Hypothalamus (tissue), 51 donors: Measurements from ENCODE around the gene FAM193B.
"Not testable (repeated sequence)": the region's sequence is repeated elsewhere in the genome, so short reads cannot be mapped to it uniquely, and the experiment has no call there.

Source experiments
- DNase-seq, 51 donors: peaks; one replicate each; lab custom pipeline; 2025; lab: John Stamatoyannopoulos, UW

The FAM193B gene

DNA sequence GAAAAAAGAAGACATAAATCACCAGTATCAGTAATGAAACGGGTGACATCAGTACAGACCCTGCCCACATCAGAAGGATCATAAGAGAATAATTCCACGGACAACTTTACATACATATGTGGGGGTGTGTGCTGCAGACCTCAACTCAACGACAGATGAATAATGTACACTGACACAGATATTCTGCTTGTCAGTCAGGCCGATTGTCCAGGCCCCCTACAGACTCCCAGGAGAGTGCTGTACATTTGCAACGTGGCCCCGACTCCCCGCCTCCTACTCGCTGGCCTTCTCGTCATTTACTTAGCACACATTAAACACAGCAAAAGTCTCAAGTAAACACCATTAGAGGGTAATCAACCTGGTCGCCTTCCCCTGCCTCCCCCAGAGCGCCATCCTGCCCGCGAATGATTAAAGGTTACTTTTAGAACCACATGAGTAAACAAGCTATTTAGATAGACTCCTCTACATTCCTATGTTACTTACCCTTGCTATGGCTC lies 34.1 kb upstream of the FAM193B start:
- DNase-seq, result no peak

DNA sequence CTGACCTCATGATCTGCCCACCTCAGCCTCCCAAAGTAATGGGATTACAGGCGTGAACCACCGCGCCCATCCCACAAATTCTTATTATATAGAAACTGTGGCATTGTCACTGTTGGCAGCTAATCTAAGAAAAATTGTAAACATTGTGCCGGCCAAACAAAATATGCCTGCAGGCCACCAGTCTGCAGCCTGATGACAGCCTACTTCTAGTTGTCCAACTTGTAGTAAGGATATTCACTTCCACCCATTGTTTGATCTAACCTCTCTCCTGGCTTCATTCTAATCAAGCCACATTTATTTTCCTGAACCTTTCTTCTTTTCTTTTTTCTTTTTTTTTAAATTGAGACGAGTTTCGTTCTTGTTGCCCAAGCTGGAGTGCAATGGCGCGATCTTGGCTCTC lies 24.0 kb upstream of the FAM193B start:
- no peak for DNase-seq

DNA sequence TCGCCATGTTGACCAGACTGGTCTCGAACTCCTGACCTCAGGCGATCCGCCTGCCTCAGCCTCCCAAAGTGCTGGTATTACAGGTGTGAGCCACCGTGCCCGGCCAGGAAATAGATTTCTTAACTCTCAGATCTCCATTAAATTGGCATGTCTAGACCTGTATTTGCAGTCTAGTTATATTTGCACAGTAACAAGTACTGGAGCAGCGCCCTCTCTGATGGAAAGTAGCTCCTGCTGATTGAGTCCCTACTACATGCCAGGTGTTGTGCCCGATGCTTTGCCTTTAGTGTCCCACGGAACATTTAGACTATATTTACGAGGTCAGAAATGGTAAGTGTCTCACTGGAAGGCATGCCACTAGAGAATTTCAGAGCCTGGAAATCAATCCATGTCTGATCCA lies 21.8 kb upstream of the FAM193B start:
- no peak for DNase-seq

DNA sequence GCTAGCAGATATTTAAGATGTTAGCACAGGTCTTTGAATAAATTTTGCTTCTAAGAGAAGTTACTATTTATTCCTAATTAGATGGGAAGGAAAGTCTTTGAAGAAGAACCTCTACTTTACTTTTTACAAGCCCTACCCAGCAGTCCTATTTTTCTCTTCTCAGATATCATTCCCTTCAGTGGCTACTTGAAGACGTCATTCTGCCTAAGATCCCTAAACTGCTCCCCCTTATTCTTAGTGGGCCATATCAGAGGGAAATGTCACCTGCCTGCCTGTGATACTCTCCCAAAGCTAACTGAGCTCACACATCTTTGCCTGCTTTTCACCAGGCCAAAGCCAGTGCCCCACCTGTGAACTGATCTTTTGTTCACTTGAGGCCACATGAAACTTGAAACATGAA lies 21.1 kb upstream of the FAM193B start:
- no peak for DNase-seq

DNA sequence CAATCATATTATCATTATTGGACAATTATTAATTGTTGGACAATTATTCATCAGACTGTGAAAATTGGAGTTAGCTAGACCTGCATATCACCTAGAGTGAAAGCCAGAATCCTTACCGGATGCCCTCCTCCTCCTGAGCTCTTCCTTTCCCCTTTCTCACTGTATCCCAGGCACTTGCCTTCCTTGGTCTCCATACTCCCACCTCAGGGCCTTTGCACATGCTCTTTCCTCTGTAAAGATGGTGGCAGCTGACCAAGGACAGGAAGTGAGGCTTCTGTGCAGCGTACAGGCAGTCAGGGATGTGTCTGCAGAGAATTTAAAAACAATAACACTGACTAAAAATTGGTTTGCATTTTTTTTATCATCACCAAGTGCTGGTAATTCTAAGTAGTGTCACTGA lies 15.5 kb upstream of the FAM193B start:
- no peak for DNase-seq

DNA sequence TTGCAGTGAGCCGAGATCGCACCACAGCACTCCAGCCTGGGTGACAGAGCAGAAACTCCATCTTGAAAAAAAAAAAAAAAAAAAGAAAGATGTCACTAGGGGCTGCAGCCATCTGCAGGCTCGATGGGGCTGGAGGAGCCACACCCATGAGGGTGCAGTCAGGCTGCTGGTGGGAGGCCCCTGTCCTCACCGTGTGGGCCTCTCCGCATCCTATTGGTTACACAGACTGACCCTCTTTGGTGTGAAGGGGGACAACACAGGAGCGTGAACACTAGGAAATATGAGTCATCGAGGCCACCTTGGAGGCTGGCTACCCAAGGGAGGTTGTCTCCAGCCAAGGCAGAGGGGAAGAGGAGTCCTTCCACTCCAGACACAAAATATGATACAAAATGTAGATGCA lies 14.0 kb upstream of the FAM193B start:
- DNase-seq, result no peak

DNA sequence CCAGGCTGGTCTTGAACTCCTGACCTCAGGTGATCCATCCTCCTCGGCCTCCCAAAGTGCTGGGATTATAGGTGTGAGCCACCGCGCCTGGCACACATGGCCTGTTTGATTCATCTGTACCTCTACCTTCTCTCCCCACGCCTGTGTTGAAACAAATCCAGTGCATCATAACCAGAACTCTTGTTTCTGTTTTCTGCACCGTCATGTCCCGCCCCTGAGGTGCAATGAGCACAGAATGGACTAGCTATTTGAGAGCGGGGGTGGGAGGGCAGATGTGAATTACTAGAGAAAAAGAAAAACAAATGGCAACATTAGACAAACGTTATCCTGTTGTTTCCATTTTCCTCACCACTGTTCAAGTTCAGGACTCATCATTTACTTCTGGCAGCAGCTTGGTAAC lies 10.7 kb upstream of the FAM193B start:
- DNase-seq, result no peak

DNA sequence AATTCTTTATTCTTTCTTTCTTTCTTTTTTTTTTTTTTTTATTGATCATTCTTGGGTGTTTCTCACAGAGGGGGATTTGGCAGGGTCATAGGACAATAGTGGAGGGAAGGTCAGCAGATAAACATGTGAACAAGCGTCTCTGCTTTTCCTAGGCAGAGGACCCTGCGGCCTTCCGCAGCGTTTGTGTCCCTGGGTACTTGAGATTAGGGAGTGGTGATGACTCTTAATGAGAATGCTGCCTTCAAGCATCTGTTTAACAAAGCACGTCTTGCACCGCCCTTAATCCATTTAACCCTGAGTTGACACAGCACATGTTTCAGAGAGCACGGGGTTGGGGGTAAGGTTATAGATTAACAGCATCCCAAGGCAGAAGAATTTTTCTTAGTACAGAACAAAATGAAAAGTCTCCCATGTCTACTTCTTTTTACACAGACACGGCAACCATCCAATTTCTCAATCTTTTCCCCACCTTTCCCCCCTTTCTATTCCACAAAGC lies 5.1 kb upstream of the FAM193B start:
- not testable (repeated sequence) for DNase-seq

DNA sequence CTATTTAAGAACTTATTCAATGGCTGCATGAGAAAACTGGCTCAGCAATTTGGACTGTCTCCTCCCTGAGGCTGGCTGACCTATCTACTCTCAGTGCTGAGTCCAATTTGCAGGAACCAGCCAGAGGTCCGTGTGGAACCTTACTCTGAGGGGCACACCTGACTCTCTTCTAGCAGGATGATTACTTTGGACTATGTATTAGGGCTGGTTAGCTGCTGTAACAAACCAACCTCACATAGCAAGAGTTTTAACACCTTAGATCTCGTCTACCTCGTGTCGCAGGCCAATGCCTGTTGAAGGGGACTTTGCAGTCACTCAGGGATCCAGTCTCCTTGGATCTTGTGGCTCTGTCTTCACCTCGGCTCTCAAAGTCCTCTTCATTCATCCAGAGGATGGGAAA lies 3.4 kb upstream of the FAM193B start:
- DNase-seq, result no peak

DNA sequence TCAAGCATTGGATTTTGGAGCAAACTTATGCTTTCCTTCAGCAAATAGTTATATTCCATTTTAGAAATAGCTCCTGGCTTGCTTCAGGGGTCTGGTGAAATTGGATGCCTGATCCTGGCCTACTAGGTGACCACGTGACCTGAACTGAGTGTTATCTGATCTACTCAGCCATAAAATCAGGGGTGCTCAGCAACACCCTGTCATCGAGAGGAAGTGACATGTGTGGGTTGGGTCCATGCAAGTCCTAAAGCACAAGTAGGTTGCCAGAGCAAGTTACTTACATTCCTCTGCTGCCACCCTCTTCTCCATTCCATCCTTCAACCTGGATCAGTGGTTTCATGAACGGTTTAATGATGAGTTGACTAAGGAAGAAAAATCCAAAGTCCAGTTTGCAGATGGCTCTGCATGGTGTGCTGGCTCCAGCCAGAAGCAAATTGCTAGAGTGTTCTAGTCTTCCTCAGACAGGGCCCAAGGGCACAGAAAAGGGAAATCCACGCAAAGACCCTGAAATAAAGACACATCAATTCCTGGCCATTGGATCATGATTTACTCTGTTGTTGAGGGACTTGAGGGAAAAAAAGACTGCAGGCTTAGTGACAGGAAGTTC lies 2.8 kb upstream of the FAM193B start:
- no peak for DNase-seq

DNA sequence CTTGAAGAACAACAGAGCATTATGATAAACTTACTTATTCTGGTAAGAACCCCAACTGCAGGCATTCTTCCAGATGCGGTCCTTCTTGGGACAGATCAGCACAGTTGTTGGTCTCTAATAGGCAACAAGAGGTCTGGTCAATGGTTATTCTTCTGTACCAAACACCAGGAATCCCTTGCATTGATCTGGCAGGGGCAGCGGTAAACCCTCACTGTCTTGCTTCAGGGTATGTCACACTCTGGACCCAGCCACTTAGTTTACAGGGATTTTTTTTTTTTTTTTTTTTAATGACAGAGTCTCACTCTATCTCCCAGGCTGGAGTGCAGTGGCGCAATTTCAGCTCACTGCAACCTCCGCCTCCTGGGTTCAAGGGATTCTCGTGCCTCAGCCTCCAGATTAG lies 1.3 kb upstream of the FAM193B start:
- no peak for DNase-seq

DNA sequence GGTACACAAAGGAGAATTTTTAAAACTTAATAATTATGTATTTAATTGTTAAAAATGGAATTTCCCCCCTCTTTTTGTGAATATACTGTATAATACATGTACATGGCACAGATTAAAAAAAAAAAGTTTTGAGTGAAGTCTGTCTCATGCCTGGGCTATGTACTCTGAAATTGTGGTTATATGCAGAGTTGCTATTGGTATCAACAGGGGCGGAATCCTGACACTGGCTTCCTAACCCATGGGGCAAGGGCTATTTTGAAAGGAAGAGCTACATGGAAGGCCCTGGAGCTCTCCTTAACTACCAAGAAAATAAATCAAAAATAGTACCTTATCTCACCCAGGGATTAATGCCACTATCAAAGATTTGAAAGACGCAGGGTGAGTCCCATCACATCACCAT lies 865 bp upstream of the FAM193B start:
- DNase-seq, result no peak

DNA sequence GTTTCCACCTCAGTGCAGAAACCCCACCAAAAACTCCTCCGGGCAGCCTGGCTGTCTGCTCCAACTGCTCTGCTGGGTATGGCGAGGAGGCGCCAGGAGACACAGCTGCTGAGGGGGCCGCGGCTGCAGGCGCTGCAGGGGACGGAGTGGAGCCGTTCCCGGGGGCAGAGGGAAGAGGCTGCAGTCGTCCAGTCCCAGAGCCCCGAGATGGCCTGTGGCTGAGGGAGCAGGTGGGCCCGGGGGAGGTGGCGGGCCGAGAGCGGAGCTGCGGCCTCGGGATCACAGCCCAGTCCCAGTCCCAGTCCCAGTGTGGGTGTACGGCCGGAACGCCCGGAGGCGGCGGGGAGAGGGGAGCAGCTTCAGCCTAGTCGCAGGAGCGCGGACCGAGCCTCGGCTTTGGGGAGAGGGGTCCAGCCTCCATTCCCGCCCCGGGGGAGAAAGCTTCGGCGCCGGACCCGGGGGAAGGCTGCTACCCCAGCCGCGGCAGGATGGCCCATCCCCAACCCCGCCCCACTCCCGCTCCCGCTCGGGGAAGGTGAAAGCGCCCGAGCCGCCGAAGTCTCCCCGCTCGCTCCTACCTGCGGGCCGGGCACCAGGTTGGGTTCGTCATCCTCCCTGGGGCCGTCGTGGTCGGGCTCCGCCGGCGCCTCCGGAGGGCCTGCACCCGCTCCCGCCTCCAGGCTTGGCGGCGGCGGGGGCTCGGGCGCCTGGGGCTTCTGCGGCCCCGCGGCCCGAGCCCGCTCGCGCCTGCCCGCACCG lies 513 bp downstream of the FAM193B start:
- DNase-seq, result peak in 27 of 51 donors; percentile 19 to 67 (median 39)

DNA sequence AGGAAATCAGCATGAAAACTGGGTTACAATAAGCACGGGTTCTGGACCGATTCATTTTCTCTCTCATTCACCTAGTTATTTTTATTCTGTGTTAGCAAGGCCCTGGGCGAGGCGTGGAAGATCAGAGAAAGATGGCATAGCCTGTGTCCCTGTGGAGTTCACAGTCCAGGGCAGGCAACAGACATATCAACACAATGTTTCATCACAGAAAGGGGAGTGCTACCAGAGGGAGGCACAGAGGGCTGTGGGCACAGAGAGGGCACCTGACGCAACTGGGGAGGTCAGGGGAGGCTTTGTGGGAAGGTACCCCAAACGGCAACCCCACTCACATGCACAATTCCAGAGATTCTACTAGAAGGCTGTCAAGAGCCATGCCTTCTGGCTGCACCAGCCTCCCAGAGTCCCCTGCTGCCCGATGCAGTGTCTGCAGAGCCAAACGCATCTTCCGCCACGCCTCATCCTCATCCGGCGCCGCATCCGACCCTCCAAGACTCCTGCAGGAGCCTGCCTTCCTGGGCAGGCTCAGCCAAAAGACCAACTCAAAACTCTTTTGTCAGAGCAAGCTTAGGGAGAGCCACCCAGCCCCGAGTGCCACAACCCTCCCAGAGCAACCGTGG lies 1.4 kb downstream of the FAM193B start:
- peak in 12 of 51 donors; percentile 6 to 35 (median 20) for DNase-seq

DNA sequence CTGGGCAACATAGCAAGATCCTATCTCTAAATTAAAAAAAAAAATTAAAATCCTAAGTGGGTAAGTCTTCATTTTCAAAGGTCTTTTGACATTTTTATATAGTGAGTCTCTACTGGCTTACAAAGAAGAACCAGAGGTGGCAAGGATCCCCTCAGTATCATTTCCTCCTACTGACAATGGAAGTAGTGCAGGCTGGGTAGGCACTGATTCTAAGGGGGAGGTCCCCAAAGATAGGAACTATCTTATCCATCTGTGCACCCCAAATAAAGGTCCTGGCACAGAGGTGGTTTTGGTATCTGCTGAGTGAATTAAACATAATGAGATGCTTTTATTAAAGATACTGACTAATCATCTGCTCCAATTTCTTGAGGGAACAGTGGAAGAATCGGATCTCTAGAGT lies 4.2 kb downstream of the FAM193B start:
- no peak for DNase-seq

DNA sequence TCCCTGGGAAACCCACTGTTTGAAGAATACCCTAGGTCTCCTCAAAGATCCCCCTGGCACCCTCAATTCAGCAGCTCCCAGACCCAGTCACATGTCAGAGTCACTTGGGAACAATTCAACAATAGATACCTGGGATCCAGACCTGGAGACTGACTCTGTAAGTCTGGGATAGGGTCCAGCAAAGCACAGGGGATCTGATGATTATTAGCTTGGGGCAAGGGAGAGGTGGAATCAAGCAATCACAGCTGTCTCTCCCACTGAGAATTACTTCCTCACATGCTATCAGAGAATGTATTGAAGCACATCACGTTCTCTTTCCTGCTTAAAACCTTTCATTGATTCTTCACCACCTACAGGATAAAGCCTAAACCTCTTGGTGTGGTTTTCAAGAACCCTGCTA lies 5.9 kb downstream of the FAM193B start:
- no peak for DNase-seq

DNA sequence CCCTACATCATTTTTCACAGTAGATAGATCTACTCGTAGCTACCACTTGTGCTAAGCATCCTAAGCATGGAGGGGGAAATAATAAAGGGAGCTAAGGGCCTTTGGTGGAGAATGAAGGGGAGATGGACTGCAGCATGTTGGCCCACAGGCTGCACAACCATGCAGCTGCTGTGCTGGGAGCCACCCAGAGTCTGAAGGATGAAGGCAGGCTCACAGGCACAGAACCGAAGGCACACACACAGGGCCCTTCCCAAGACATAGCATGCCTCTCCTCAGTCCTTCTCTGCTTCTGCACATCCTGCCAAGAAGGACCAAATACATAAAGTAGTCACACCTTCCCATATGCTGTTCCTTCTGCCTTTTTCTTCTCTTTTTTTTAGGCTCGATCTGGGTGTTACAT lies 6.6 kb downstream of the FAM193B start:
- DNase-seq, result no peak

DNA sequence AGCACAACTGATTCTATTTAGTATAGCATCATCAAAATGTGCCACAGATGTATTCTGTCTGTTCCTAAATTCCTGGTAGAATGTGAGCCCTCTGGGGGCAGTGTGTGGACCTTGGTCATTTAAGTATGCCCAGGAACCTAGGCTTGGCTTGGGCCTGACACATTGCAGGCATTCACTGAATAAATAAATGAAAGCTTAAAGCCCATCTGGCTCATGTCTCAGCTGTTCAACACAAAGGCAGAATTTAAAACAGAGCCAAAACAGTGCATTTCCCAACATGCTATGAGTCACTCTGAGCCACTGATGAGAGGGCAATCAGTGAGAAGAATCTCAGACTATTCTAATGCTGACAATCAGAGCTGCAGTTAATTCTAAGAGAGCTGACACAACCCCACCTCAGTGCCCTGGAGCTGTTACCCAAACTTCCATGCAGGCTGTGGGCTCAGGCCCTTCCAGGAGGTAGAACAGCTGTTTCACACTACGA lies 8.1 kb downstream of the FAM193B start:
- DNase-seq, result peak in 10 of 51 donors; percentile 9 to 68 (median 32)

DNA sequence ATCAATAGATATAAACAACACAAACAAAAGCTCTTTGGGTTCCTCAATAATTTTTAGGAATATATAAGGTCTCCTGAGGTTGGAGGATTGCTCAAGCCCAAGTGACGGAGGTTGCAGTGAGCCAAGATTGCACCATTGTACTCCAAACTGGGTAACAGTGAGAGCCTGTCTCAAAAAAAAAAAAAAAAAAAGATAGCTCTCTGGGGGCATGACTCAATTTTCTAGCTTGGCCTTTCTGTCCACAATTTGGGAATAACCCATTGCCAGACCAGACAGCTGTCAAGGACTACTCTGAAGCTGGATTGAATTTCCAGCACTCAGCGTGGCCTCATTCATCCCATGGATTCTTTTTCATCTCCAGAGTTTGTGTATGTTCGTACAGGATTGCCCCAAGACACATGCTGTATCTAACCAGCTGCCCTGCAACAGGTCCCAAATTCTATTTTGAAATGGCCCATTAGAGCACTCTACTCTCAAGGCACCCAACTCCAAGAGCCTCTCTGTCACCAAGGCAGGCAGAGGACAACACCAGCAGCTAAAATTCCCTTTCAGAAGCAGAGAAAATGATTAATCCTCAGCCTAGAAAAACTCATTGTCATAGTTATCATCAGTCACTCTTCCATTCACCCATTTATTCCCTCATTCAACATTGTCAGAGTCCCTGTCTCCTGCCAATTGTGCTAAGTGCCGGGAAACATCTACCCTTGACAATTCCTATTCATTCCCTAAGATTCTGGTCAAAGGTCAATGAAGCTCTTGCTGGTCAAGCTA lies 8.7 kb downstream of the FAM193B start:
- DNase-seq, result peak in 2 of 51 donors; percentile 18 to 30

DNA sequence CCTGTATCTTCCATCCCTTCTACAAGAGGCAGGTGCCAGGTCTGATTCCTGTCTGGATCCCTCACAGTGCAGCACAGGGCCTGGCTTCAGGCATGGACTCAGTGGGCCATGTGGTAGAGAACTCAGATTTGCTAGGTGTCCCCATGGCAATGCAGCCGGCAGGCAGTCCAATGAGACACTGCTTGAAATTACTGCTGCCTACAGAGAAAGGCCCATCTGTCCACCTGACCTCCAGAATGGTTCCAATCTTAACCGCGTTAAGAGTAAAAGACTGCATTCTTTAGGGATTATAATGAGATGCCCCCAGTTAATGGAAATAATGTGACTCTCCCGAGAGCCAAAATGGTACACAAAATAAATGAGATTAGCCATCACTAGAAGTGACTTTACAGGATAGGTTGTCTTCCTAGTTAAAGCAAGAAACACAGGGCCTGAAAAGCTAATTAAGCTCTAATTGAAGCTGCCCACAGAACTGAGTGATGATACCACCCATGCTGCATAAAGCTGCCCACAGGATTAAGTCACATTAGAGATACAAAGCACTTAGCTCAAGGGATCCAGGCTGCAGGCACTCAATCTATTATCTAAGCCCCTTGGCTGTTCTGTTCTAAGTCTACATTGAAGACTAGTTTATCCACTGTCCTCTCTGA lies 11.4 kb downstream of the FAM193B start:
- no peak for DNase-seq
